ENCODE data around the gene UBALD2. TPM values are rescaled to one million over a fixed set of nuclear protein-coding genes. Genes with fewer than 3 reads are reported as not detected.
"Not testable (repeated sequence)": the region's sequence is repeated elsewhere in the genome, so short reads cannot be mapped to it uniquely, and the experiment has no call there.

Gene UBALD2
- total and polyA plus RNA-seq, 4 donors: 23.2 to 30.2 (median 26.7) TPM

DNA sequence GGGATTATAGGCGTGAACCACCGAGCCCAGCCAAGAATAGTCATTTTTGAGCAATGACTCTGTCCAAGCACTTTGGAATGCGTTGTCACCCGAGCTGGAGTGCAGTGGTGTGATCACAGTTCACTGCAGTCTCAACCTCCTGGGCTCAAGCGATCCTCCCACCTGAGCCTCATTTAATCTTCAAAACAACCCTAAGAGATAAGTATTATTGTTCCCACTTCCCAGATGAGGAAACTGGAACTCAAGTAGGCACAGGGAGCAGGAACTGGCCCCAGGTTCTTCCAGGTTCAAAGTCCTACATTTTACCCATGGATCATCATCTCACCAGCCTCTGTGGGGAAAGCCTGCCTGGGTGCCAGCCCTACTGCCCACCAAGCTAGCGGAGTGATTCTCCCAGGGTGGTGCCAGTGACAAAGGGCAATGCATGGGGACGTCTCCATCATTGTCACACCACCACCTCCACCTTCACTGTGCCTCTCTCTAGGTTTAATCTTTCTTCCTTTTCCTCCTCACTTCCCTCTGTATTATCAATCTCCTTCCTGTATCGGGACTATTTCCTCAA, 13.6 kb upstream of the UBALD2 start:
- 80 to 87% methylated on average over 8 of the region's 8 CpGs for WGBS, 2 donors
- peaks cover under 1% of the 10 kb centered on the region for H3K9me3 ChIP-seq (ENCODE audit: control insufficient read depth, low read length)
- ATAC-seq (ENCODE audit: low FRiP score) (no peak), DNase-seq (peak in 1 of 2 donors; percentile 21)
- H3K4me1 ChIP-seq (ENCODE audit: control insufficient read depth in 1 of 2, insufficient read depth in 2 of 2, low read length in 2 of 2): no peaks in the 10 kb centered on the region
- H3K27ac ChIP-seq (ENCODE audit: low read depth in 1 of 2, low read length in 2 of 2): no peak overlapping the region
- H3K27me3 ChIP-seq (ENCODE audit: control insufficient read depth in 1 of 2, insufficient read depth in 2 of 2, low read length in 1 of 2): peaks cover 0 to under 1% of the 10 kb centered on the region in 2 donors
- H3K36me3 ChIP-seq (ENCODE audit: control insufficient read depth in 1 of 2, insufficient read depth in 2 of 2, low read length in 1 of 2): no peaks in the 10 kb centered on the region
- intact Hi-C loops (cut with DNase I): no loop called here
- no peak overlapping the region for H3K4me3 ChIP-seq (ENCODE audit: low read length in 2 of 2)

DNA sequence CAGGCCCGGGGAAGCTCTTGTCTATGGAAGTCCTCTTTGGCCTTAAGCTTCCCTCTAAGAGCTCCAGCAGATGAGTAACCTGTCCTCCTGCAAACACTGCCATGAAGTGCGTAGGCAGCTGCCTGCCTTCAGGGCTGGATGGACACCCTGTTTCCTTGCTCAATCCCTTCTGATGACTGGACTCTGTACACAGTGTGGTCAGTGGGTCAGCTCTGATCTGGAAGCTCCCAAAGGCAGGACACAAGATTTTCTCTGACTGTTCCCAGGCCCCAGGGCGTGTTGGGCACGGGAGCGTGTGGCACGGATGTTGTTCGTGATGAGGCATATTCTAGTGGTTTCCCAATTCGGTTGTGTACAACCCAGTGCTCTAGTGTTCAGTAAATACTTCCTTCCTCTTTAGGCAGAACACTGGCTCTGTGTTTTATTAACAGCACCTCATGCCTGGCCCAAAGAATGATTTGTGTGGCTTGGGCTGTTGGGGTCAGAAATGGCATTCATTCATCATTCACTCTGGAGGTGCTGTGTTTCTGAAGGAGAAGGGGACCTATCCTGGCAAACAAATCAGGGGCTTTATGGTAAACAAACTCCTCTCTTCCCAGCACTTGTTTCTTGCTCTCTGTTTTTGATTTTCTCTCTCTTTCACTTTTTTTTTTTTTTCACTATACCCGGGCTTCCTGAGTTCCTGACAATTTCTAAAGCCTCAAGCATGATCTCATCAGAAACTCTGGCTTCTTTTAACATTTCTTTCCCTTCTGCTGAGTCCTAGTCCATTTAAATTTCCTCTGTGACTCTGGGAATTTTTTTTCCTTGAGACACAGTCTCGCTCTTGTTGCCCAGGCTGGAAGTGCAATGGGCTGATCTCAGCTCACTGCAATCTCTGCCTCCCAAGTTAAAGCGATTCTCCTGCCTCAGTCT, 12.9 kb upstream of the UBALD2 start:
- no peak overlapping the region for H3K4me3 ChIP-seq (ENCODE audit: low read length in 2 of 2)
- H3K36me3 ChIP-seq (ENCODE audit: control insufficient read depth in 1 of 2, insufficient read depth in 2 of 2, low read length in 1 of 2): no peaks in the 10 kb centered on the region
- H3K9me3 ChIP-seq (ENCODE audit: control insufficient read depth, low read length): no peaks in the 10 kb centered on the region
- 59% methylated on average over 11 of the region's 11 CpGs for WGBS, 2 donors
- no peak overlapping the region for H3K27ac ChIP-seq (ENCODE audit: low read depth in 1 of 2, low read length in 2 of 2)
- no peaks in the 10 kb centered on the region for H3K27me3 ChIP-seq (ENCODE audit: control insufficient read depth in 1 of 2, insufficient read depth in 2 of 2, low read length in 1 of 2)
- ATAC-seq (ENCODE audit: low FRiP score) (peak; percentile 78), DNase-seq (peak; percentile 80 to 81)
- no peaks in the 10 kb centered on the region for H3K4me1 ChIP-seq (ENCODE audit: control insufficient read depth in 1 of 2, insufficient read depth in 2 of 2, low read length in 2 of 2)
- intact Hi-C loops (cut with DNase I): no loop called here

DNA sequence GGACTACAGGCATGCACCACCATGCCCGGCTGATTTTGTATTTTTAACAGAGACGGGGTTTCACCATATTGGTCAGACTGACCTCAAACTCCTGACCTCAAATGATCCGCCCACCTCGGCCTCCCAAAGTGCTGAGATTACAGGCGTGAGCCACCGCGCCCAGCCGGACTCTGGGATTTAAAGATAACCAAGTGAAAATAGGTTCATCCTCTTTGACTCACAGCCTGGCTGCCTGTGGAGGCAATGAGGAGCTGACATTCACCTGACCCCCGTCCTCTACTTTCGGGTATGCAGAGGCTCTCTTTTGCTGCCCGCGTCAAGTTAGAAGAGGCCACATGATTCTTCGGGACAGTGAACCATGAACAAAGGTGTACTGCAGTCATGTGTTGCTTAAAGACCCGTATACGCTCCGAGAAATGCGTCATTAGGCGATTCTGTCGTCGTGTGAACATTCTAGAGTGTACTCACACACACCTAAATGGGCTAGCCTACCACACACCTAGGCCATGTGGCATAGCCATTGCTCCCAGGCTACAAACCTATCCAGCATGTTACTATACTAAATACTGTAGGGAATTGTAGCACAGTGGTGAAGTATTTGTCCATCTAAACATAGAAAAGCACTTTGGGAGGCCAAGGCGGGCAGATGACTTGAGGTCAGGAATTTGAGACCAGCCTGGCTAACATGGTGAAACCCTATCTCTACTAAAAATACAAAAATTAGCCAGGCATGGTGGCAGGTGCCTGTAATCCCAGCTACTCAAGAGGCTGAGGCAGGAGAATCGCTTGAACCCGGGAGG, 12.0 kb upstream of the UBALD2 start:
- H3K4me1 ChIP-seq (ENCODE audit: control insufficient read depth in 1 of 2, insufficient read depth in 2 of 2, low read length in 2 of 2); H3K9me3 ChIP-seq (ENCODE audit: control insufficient read depth, low read length); intact Hi-C loops (cut with DNase I); ATAC-seq (ENCODE audit: low FRiP score); H3K36me3 ChIP-seq (ENCODE audit: control insufficient read depth in 1 of 2, insufficient read depth in 2 of 2, low read length in 1 of 2); H3K27ac ChIP-seq (ENCODE audit: low read depth in 1 of 2, low read length in 2 of 2); H3K4me3 ChIP-seq (ENCODE audit: low read length in 2 of 2); H3K27me3 ChIP-seq (ENCODE audit: control insufficient read depth in 1 of 2, insufficient read depth in 2 of 2, low read length in 1 of 2): not testable (repeated sequence)
- 89 to 90% methylated on average over 23 of the region's 23 CpGs for WGBS, 2 donors
- DNase-seq: peak in 1 of 2 donors; percentile 71

DNA sequence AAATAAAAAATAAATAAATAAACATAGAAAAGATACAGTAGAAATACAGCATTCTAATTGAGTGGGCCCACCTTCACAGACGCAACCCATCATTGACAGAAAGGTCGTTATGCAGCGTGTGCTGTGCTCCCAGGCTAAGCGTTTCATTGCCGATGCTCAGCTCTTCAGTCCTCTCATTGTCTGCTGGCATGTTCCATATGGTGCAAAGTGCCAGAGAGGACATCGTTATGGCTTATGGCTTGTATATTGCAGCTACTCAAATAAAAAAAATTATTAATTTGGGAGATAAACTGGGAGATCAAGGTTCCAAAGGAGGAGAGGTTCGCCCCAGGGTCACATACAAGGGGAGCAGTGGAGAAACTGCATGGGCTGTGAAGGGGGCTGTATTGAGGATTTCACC, 11.3 kb upstream of the UBALD2 start:
- 91 to 95% methylated on average over 7 of the region's 7 CpGs for WGBS, 2 donors
- H3K36me3 ChIP-seq (ENCODE audit: control insufficient read depth in 1 of 2, insufficient read depth in 2 of 2, low read length in 1 of 2): no peaks in the 10 kb centered on the region
- H3K4me3 ChIP-seq (ENCODE audit: low read length in 2 of 2): no peak overlapping the region
- ATAC-seq (ENCODE audit: low FRiP score) (no peak), DNase-seq (peak in 1 of 2 donors; percentile 25)
- H3K27me3 ChIP-seq (ENCODE audit: control insufficient read depth in 1 of 2, insufficient read depth in 2 of 2, low read length in 1 of 2): no peaks in the 10 kb centered on the region
- H3K9me3 ChIP-seq (ENCODE audit: control insufficient read depth, low read length): no peaks in the 10 kb centered on the region
- no peaks in the 10 kb centered on the region for H3K4me1 ChIP-seq (ENCODE audit: control insufficient read depth in 1 of 2, insufficient read depth in 2 of 2, low read length in 2 of 2)
- intact Hi-C loops (cut with DNase I): no loop called here
- no peak overlapping the region for H3K27ac ChIP-seq (ENCODE audit: low read depth in 1 of 2, low read length in 2 of 2)

DNA sequence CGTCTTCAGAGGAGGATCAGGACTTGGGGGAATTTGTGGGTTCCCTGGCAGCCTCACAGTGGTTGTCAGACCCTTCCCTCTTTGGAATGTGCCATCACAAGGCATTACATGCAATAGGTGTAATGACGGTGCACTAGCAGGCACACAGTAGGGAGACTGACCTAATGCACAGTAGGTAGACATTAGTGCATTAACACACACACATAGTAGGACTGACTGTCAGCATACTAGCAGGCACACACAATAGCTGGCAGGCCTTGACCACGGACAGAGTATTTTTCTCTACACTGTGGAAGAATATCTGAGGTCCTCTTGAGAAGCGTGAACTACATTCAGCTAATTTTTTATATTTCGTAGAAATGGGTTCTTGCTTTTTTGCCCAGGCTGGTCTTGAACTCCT, 10.9 kb upstream of the UBALD2 start:
- H3K9me3 ChIP-seq (ENCODE audit: control insufficient read depth, low read length): no peaks in the 10 kb centered on the region
- 87 to 88% methylated on average over 5 of the region's 5 CpGs for WGBS, 2 donors
- H3K4me1 ChIP-seq (ENCODE audit: control insufficient read depth in 1 of 2, insufficient read depth in 2 of 2, low read length in 2 of 2): no peaks in the 10 kb centered on the region
- H3K27ac ChIP-seq (ENCODE audit: low read depth in 1 of 2, low read length in 2 of 2): no peak overlapping the region
- intact Hi-C loops (cut with DNase I): no loop called here
- H3K36me3 ChIP-seq (ENCODE audit: control insufficient read depth in 1 of 2, insufficient read depth in 2 of 2, low read length in 1 of 2): no peaks in the 10 kb centered on the region
- ATAC-seq (ENCODE audit: low FRiP score) (no peak), DNase-seq (no peak)
- no peaks in the 10 kb centered on the region for H3K27me3 ChIP-seq (ENCODE audit: control insufficient read depth in 1 of 2, insufficient read depth in 2 of 2, low read length in 1 of 2)
- H3K4me3 ChIP-seq (ENCODE audit: low read length in 2 of 2): no peak overlapping the region

DNA sequence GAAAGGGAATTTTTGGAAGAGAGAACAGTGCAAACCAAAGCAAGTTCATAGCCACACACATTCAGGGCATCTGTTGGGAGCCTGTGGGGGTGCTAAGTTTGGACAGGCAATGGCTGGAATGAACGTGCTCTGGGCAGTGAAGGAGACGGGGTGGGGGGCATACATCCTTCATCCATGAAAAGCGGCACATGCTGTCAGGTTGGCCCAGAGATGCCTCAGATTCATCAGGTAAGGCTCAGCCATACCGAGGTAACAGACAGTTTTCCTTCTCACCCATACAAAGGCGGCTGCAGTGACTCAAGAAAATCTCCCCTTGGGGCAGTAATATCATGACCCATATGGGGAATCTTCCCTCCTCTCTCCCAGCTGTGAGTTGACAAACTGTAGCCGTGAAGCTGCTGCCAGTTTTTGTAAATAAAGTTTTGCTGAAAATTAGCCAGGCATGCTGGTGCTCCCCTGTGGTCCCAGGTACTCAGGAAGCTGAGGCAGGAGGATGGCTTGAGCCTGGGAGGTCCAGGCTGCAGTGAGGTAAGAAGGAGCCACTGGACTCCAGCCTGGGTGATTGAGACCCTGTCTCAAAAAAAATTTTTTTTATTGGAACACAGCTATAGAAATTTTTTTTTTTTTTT, 9.2 kb upstream of the UBALD2 start:
- peak in 1 of 2 donors; percentile 10 for DNase-seq
- Histone ChIP-seq H3K9me3 (ENCODE audit: control insufficient read depth, low read length) (no peaks in the 10 kb centered on the region), H3K4me1 (ENCODE audit: control insufficient read depth in 1 of 2, insufficient read depth in 2 of 2, low read length in 2 of 2) (no peaks in the 10 kb centered on the region), H3K27ac (ENCODE audit: low read depth in 1 of 2, low read length in 2 of 2) (no peak overlapping the region), H3K36me3 (ENCODE audit: control insufficient read depth in 1 of 2, insufficient read depth in 2 of 2, low read length in 1 of 2) (no peaks in the 10 kb centered on the region), H3K27me3 (ENCODE audit: control insufficient read depth in 1 of 2, insufficient read depth in 2 of 2, low read length in 1 of 2) (no peaks in the 10 kb centered on the region), H3K4me3 (ENCODE audit: low read length in 2 of 2) (no peak overlapping the region)
- intact Hi-C loops (cut with DNase I): no loop called here
- WGBS, 2 donors: 65% methylated on average over 6 of the region's 6 CpGs
- no peak for ATAC-seq (ENCODE audit: low FRiP score)

DNA sequence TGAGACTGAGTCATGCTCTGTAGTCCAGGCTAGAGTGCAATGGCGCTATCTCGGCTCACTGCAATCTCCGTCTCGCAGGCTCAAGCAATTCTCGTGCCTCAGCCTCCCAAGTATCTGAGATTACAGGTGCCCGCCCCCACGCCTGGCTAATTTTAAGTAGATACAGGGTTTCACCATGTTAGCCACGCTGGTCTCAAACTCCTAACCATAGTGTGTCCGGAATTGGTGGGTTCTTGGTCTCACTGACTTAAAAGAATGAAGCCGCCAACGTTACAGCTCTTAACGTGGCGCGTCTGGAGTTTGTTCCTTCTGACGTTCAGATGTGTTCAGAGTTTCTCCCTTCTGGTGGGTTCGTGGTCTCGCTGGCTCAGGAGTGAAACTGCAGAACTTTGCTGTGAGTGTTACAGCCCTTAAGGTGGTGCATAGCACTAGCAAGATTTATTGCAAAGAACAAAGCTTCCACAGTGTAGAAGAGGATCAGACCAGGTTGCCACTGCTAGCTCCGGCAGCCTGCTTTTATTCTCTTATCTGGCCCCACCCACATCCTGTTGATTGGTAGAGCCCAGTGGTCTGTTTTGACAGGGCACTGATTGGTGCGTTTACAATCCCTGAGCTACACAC, 8.6 kb upstream of the UBALD2 start:
- intact Hi-C loops (cut with DNase I); H3K27ac ChIP-seq (ENCODE audit: low read depth in 1 of 2, low read length in 2 of 2); H3K4me1 ChIP-seq (ENCODE audit: control insufficient read depth in 1 of 2, insufficient read depth in 2 of 2, low read length in 2 of 2); ATAC-seq (ENCODE audit: low FRiP score); H3K9me3 ChIP-seq (ENCODE audit: control insufficient read depth, low read length); H3K27me3 ChIP-seq (ENCODE audit: control insufficient read depth in 1 of 2, insufficient read depth in 2 of 2, low read length in 1 of 2); H3K36me3 ChIP-seq (ENCODE audit: control insufficient read depth in 1 of 2, insufficient read depth in 2 of 2, low read length in 1 of 2); H3K4me3 ChIP-seq (ENCODE audit: low read length in 2 of 2): not testable (repeated sequence)
- peak; percentile 12 to 25 for DNase-seq
- WGBS, 2 donors: 78 to 81% methylated on average over 19 of the region's 19 CpGs

DNA sequence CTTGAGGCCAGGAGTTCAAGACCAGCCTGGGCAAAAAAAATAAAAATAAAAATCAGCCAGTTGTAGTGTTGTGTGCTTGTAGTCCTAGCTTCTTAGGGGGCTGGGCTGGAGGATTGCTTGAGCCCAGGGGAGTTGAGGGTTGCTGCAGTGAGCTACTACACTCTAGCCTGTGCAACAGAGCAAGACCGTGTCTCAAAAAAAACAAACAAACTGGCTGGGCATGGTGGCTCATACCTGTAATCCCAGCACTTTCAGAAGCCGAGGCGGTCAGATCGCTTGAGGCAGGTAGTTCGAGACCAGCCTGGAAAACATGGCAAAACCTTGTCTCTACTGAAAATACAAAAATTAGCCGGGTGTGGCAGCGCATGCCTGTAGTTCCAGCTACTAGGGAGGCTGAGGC, 4.9 kb upstream of the UBALD2 start:
- WGBS, 2 donors: 87 to 92% methylated on average over 7 of the region's 7 CpGs

More for the DNA sequence above, 4.9 kb upstream of the UBALD2 start:
- DNase-seq (no peak), ATAC-seq (ENCODE audit: low FRiP score) (no peak)
- Histone ChIP-seq H3K27ac (ENCODE audit: low read depth in 1 of 2, low read length in 2 of 2) (no peak overlapping the region), H3K4me3 (ENCODE audit: low read length in 2 of 2) (no peak overlapping the region), H3K36me3 (ENCODE audit: control insufficient read depth in 1 of 2, insufficient read depth in 2 of 2, low read length in 1 of 2) (no peaks in the 10 kb centered on the region), H3K4me1 (ENCODE audit: control insufficient read depth in 1 of 2, insufficient read depth in 2 of 2, low read length in 2 of 2) (no peaks in the 10 kb centered on the region), H3K9me3 (ENCODE audit: control insufficient read depth, low read length) (no peaks in the 10 kb centered on the region), H3K27me3 (ENCODE audit: control insufficient read depth in 1 of 2, insufficient read depth in 2 of 2, low read length in 1 of 2) (no peaks in the 10 kb centered on the region)
- intact Hi-C loops (cut with DNase I): no loop called here

All from aorta (tissue), 5 donors.